ENCODE measurements around the gene HOXA13.
A peak's percentile ranks its signal among the peaks of the same experiment; 100 is the strongest.

HOXA13 gene

DNA sequence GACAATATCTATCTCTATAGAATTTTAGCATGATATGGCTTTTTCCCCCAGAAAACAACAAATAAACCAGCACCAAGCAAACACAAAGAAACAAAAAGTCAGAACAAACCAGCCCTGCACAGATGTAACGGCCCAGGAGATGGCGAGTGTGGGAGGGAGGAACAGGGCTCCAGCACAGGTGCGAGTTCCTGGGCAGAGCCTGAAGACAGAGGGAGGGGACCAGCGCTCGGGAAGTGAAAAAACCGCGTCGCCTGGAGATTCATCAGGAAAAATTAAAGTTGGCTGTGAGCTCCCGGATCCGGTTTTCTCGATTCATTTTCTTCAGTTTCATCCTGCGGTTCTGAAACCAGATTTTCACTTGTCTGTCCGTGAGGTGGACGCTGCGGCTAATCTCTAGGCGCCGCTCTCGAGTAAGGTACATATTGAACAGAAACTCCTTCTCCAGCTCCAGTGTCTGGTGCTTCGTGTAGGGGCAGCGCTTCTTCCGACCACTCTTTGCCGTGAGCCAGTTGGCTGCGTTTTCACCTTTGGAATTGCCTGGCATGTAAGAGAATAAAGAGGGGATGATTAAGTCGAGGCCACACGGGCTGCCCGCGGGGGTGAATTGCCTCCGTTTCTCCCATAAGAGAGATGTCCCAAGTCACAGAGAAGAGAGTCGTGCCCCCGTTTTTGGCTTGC, 28.1 kb downstream of the HOXA13 start:
- Histone ChIP-seq H3K4me1 (ENCODE audit: control extremely low read depth in 1 of 4, control insufficient read depth in 4 of 4, insufficient read depth in 4 of 4, low read length in 3 of 4) (peaks cover 9 to 60% (median 38%) of the 10 kb centered on the region in 4 experiments), H3K27me3 (replicated peaks in 2 of 5; ENCODE audit: control insufficient read depth in 4 of 5, insufficient read depth in 5 of 5, low read length in 4 of 5) (peaks cover 0 to 2% (median 0%) of the 10 kb centered on the region in 5 experiments), H3K36me3 (ENCODE audit: control insufficient read depth in 4 of 4, insufficient read depth in 4 of 4, low read length in 3 of 4) (peaks cover 0 to 34% (median 4%) of the 10 kb centered on the region in 4 experiments), H3K27ac (ENCODE audit: insufficient read depth in 1 of 2, low read depth in 1 of 2, low read length in 2 of 2, poor library complexity in 1 of 2, severe bottlenecking in 2 of 2) (peak overlapping the region; percentile 92 to 96), H3K9me3 (ENCODE audit: control extremely low read depth in 1 of 5, control insufficient read depth in 4 of 5, insufficient read depth in 2 of 5, low read depth in 1 of 5, low read length in 4 of 5) (no peaks in the 10 kb centered on the region), H3K4me3 (ENCODE audit: control insufficient read depth in 1 of 7, extremely low read depth in 1 of 7, insufficient read depth in 4 of 7, low read depth in 2 of 7, low read length in 6 of 7) (peak overlapping the region; percentile 78 to 100 (median 85))
- peak in 1 of 3 donors; percentile 60 for DNase-seq
- CTCF ChIA-PET = interaction anchor here (0.8 to 11.1 kb wide), 6 partner anchors 8 to 21 kb away, joined by 3 to 84 read pairs (median 14); partner anchors contain the start of gene HOXA7
- POLR2A ChIA-PET = interaction anchor here (0.9 to 2.7 kb wide), 4 partner anchors 10 to 19 kb away, joined by 3 to 17 read pairs (median 4); partner anchors contain the start of gene HOXA3
- WGBS (ENCODE audit: insufficient coverage) = under 1% methylated on average over 30 of the region's 30 CpGs

DNA sequence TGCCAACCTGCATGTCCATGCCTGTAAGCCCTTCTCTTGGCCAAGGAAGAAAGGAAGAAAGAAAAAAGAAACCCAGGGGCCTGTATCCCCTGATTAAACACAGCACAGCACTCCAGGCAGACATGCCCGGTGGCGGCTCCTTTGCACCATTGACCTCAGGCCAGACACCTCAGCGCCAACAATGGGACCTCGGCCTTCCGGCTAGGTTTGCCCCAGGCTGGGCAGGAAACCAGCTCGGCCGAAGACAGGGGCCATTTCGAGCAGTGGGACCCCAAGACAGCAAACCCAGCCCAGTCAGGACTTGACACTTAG, 28.6 kb downstream of the HOXA13 start:
- WGBS (ENCODE audit: insufficient coverage) = no CpG with 5 or more reads among the region's 8 CpGs
- H3K27me3 ChIP-seq (replicated peaks in 2 of 5; ENCODE audit: control insufficient read depth in 4 of 5, insufficient read depth in 5 of 5, low read length in 4 of 5) = peaks cover 0 to 2% (median 0%) of the 10 kb centered on the region in 5 experiments
- H3K4me1 ChIP-seq (ENCODE audit: control extremely low read depth in 1 of 4, control insufficient read depth in 4 of 4, insufficient read depth in 4 of 4, low read length in 3 of 4) = peaks cover 9 to 64% (median 43%) of the 10 kb centered on the region in 4 experiments
- ChIA-PET CTCF (interaction anchor here (0.8 to 11.1 kb wide), 5 partner anchors 8 to 21 kb away, joined by 3 to 84 read pairs (median 19); partner anchors contain the start of gene HOXA7), POLR2A (interaction anchor here (0.9 to 2.7 kb wide), 4 partner anchors 9 to 19 kb away, joined by 3 to 17 read pairs (median 4); partner anchors contain the start of gene HOXA3)
- no peak for DNase-seq
- H3K4me3 ChIP-seq (ENCODE audit: control insufficient read depth in 1 of 7, extremely low read depth in 1 of 7, insufficient read depth in 4 of 7, low read depth in 2 of 7, low read length in 6 of 7) = peak overlapping the region; percentile 78 to 100 (median 85)
- H3K36me3 ChIP-seq (ENCODE audit: control insufficient read depth in 4 of 4, insufficient read depth in 4 of 4, low read length in 3 of 4) = peaks cover 0 to 34% (median 4%) of the 10 kb centered on the region in 4 experiments
- H3K9me3 ChIP-seq (ENCODE audit: control extremely low read depth in 1 of 5, control insufficient read depth in 4 of 5, insufficient read depth in 2 of 5, low read depth in 1 of 5, low read length in 4 of 5) = no peaks in the 10 kb centered on the region
- H3K27ac ChIP-seq (ENCODE audit: insufficient read depth in 1 of 2, low read depth in 1 of 2, low read length in 2 of 2, poor library complexity in 1 of 2, severe bottlenecking in 2 of 2) = peak overlapping the region; percentile 92 to 96

- peaks cover 0 to under 1% (median 0%) of the 10 kb centered on the region in 5 experiments for H3K27me3 ChIP-seq (replicated peaks in 2 of 5; ENCODE audit: control insufficient read depth in 4 of 5, insufficient read depth in 5 of 5, low read length in 4 of 5)
- peaks cover 9 to 71% (median 49%) of the 10 kb centered on the region in 4 experiments for H3K4me1 ChIP-seq (ENCODE audit: control extremely low read depth in 1 of 4, control insufficient read depth in 4 of 4, insufficient read depth in 4 of 4, low read length in 3 of 4)
- no peaks in the 10 kb centered on the region for H3K9me3 ChIP-seq (ENCODE audit: control extremely low read depth in 1 of 5, control insufficient read depth in 4 of 5, insufficient read depth in 2 of 5, low read depth in 1 of 5, low read length in 4 of 5)
- WGBS (ENCODE audit: insufficient coverage) = 0% methylated on average over 1 of the region's 11 CpGs
- H3K36me3 ChIP-seq (ENCODE audit: control insufficient read depth in 4 of 4, insufficient read depth in 4 of 4, low read length in 3 of 4) = peaks cover 0 to 34% (median 4%) of the 10 kb centered on the region in 4 experiments
- ChIA-PET CTCF (interaction anchor here (0.8 to 11.1 kb wide), 10 partner anchors 8 to 801 kb away, joined by 3 to 84 read pairs (median 4); partner anchors contain the start of gene HOXA7), POLR2A (interaction anchor here (0.7 to 2.4 kb wide), 5 partner anchors 10 to 20 kb away, joined by 3 to 6 read pairs (median 3); partner anchors contain the start of gene HOXA3)
- H3K27ac ChIP-seq (ENCODE audit: insufficient read depth in 1 of 2, low read depth in 1 of 2, low read length in 2 of 2, poor library complexity in 1 of 2, severe bottlenecking in 2 of 2) = peak overlapping the region; percentile 92 to 96
- DNase-seq = peak in 1 of 3 donors; percentile 15
- peak overlapping the region in 6 of 7 experiments; percentile 78 to 100 (median 90) for H3K4me3 ChIP-seq (ENCODE audit: control insufficient read depth in 1 of 7, extremely low read depth in 1 of 7, insufficient read depth in 4 of 7, low read depth in 2 of 7, low read length in 6 of 7)
Observed at GRCh38 chr7:27170426-27171324, 29.2 kb downstream of the HOXA13 start.

- Histone ChIP-seq H3K4me3 (ENCODE audit: control insufficient read depth in 1 of 7, extremely low read depth in 1 of 7, insufficient read depth in 4 of 7, low read depth in 2 of 7, low read length in 6 of 7) (peak overlapping the region; percentile 28 to 100 (median 87)), H3K9me3 (ENCODE audit: control extremely low read depth in 1 of 5, control insufficient read depth in 4 of 5, insufficient read depth in 2 of 5, low read depth in 1 of 5, low read length in 4 of 5) (no peaks in the 10 kb centered on the region), H3K36me3 (ENCODE audit: control insufficient read depth in 4 of 4, insufficient read depth in 4 of 4, low read length in 3 of 4) (peaks cover 0 to 37% (median 4%) of the 10 kb centered on the region in 4 experiments), H3K27ac (ENCODE audit: insufficient read depth in 1 of 2, low read depth in 1 of 2, low read length in 2 of 2, poor library complexity in 1 of 2, severe bottlenecking in 2 of 2) (peak overlapping the region; percentile 92 to 96), H3K4me1 (ENCODE audit: control extremely low read depth in 1 of 4, control insufficient read depth in 4 of 4, insufficient read depth in 4 of 4, low read length in 3 of 4) (peaks cover 9 to 69% (median 51%) of the 10 kb centered on the region in 4 experiments), H3K27me3 (replicated peaks in 2 of 5; ENCODE audit: control insufficient read depth in 4 of 5, insufficient read depth in 5 of 5, low read length in 4 of 5) (no peaks in the 10 kb centered on the region)
- POLR2A ChIA-PET = interaction anchor here (0.7 to 2.4 kb wide), 5 partner anchors 9 to 969 kb away, joined by 3 to 6 read pairs (median 4); partner anchors contain the start of genes CBX3 and HNRNPA2B1
- peak in 2 of 3 donors; percentile 63 to 73 for DNase-seq
- CTCF ChIA-PET = interaction anchor here (0.8 to 11.1 kb wide), 11 partner anchors 7 to 800 kb away, joined by 3 to 84 read pairs (median 4); partner anchors contain the start of gene HOXA7
- 0% methylated on average over 30 of the region's 46 CpGs for WGBS (ENCODE audit: insufficient coverage)
Observed at GRCh38 chr7:27169658-27170425, 30.0 kb downstream of the HOXA13 start.

DNA sequence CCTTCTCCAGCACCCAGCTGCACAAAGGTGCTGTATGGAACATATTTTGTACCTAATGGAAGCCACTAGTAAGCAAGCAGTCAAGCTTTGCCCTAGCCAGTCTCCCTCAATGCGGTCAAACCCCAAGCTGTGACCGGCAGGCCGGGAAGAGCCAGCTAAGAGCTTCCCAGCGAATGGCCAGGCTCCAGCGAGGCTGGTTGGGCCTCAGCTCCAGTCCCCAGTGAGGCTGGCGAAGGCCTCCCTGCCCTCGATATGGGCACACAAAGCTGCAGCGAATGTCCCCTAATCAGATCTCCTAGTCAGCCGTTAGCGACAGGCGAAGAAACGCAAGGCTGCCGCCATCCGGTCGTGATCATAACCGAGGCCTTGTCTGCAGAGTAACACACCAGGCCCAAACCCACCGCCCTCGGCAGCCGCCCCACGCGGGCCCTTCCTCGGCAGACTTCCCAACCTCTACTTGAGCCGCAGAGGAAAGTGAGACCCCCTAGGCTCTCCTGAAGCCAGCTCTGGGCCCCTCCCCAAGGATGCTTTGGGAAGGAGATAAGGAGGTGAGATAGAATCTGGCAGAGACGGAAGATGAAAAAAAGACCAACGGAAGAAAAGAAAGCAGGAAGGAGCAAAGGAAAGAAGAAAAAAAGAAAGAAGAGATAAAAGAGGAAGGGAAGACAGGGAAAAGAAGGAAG, 31.5 kb downstream of the HOXA13 start:
- Histone ChIP-seq H3K4me1 (ENCODE audit: control extremely low read depth in 1 of 4, control insufficient read depth in 4 of 4, insufficient read depth in 4 of 4, low read length in 3 of 4) (peaks cover 9 to 73% (median 48%) of the 10 kb centered on the region in 4 experiments), H3K27me3 (replicated peaks in 2 of 5; ENCODE audit: control insufficient read depth in 4 of 5, insufficient read depth in 5 of 5, low read length in 4 of 5) (no peaks in the 10 kb centered on the region), H3K36me3 (ENCODE audit: control insufficient read depth in 4 of 4, insufficient read depth in 4 of 4, low read length in 3 of 4) (peaks cover 0 to 51% (median 11%) of the 10 kb centered on the region in 4 experiments), H3K9me3 (ENCODE audit: control extremely low read depth in 1 of 5, control insufficient read depth in 4 of 5, insufficient read depth in 2 of 5, low read depth in 1 of 5, low read length in 4 of 5) (no peaks in the 10 kb centered on the region), H3K27ac (ENCODE audit: insufficient read depth in 1 of 2, low read depth in 1 of 2, low read length in 2 of 2, poor library complexity in 1 of 2, severe bottlenecking in 2 of 2) (peak overlapping the region; percentile 92 to 96), H3K4me3 (ENCODE audit: control insufficient read depth in 1 of 7, extremely low read depth in 1 of 7, insufficient read depth in 4 of 7, low read depth in 2 of 7, low read length in 6 of 7) (peak overlapping the region; percentile 28 to 100 (median 87))
- ChIA-PET POLR2A (interaction anchor here (0.5 to 1.7 kb wide), 9 partner anchors 9 to 796 kb away, joined by 3 to 9 read pairs (median 3); partner anchors contain the start of gene HOXA3), CTCF (interaction anchor here (0.6 to 2.2 kb wide), 18 partner anchors 8 to 1043 kb away, joined by 3 to 15 read pairs (median 4); partner anchors contain the start of genes HOXA11, HOXA3 and HOXA7)
- WGBS (ENCODE audit: insufficient coverage) = 0% methylated on average over 16 of the region's 25 CpGs
- DNase-seq = peak; percentile 89 to 96 (median 93)

Measured in common myeloid progenitor, CD34-positive (primary cell).